Measurements from ENCODE around the gene PPP4R3C. TPM values are rescaled to one million over a fixed set of nuclear protein-coding genes. Genes with fewer than 3 reads are reported as not detected.

PPP4R3C gene
- total RNA-seq (2022; extraction: Qiagen RNA extraction; ENCODE audit: low read depth), result not detected in 5 replicates

GRCh38 chrX:27463187-27463586 lies at the start of gene PPP4R3C:
Gene PPP4R3C, minus strand, starts transcription at chrX:27463341. Its CDS starts 45 bp downstream, at chrX:27463296.

Other genes with a start within 250 kb of the PPP4R3C start
- gene DCAF8L2, start 127.0 kb upstream of the PPP4R3C start, total RNA-seq (2022; extraction: Qiagen RNA extraction; ENCODE audit: low read depth), result not detected in 5 replicates

Measured in A549 treated with ZK216348 at 1 μM for 4 hours (cell line).